NCI-H1105 (cell line): ENCODE data around the gene GATA5.

Experiments used
- DNase-seq: peaks from one replicate; lab custom pipeline; 2025; lab: John Stamatoyannopoulos, UW

The GATA5 gene

DNA sequence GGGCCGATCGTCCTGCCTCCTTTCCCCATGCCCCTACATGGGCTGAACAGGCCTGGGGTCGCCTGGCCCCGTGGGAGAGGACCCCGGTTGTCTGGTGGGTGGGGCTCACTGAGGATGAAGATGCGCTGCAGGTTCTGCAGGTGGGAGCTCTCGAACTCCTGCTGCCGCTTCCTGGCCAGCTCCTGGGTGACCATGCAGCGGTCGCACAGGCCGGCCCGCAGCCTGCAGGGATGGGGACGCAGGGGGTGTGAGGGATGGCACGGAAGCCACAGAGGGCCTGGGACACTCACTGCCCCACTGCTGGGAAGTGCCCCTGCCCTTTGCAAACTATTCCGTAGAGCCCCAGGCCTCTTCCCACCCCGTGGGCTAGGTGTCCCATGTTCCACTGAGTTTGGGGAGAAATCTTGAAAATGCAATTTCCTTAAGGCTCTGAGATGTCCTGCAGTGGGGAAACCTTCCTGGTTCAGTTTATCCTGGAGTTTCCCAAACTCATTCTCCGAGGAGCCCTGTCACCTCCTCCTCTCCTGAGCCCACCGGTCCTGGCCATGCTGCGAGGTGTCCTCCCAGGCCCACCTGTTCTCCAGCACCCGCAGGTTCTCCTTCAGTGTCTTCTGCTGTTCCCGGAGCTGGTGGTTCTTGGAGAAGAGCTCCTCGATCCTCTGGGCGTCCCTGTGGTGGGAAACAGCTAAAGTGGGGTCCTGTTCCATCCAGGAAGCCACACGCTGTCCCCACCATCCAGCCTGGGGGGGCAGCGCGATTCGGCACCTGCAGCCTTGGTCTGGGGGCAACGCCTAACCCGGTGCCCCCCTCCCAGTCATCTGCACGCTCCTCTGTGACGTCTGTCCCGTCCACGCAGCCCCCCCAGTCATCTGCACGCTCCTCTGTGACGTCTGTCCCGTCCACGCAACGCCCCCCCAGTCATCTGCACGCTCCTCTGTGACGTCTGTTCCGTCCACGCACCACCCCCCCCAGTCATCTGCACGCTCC is 58.9 kb downstream of the GATA5 start:
- DNase-seq, result no peak

DNA sequence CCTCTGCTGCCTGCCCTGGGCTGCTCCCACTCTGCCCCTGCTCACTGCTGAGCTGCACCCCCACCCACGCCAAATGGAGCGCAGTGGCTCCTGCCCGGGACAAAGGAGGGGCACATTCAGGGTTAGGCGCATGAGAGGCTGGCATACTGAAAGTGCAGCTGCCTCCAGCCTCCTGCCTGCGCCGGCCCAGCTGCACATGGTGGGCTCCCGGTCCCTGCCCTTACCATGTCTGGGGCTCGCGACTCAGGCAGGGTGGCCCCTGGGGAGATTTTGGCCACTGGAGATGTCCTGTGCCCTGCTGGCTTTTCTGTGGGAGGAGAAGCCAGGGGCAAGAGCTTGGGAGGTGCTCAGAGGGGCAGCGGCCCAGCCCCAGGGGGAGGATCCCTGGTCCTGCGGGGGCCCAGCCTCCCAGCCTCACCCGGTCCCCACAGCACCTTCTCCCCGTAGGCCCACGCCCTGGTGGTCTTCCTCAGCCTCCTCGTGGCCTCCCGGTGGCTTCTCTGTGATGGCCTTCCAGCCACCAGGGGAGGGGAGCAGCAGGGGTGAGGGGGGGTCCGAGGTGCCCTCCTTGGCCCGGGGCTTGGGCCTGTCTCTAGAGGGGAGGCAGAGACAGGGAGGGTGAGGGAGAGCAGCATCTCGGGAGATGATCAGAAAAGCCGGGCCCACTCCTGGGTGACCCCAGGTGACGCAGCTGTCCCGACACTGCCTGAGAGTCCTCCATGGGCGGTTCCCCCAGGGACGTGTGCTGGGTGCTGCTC is 60.3 kb downstream of the GATA5 start:
- no peak for DNase-seq

DNA sequence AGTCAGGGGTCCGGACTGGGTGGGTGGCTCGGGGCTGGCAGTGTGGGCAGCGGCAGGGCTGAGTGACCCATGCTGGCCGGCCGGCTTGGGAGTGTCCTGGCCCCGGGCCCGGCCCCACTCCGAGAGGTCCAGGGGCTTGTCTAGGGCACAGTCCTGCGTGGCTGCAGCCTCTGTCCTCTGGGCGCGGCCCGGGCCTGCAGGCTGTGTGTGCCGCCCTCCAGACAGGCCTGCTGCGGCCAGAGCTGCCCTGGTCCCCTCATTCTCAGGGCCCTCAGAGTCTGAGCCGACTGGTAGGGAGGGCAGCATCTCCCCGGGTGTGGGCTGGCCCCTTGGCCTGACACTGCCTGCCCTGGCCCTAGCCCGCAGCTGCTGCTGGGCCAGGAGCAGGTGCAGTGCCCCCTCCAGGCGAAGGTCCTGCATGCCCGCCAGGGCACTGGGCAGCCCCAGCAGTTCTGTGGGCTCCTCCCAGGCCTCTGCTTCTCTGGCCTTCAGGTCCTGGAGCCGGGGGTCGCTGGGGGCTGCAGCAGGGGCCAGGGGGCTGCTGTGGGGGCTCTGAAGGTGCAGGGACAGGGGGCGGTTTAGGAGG is 61.8 kb downstream of the GATA5 start:
- no peak for DNase-seq
